K562 (cell line): Measurements from ENCODE around the gene RBMS3. TPM values are rescaled to one million over a fixed set of nuclear protein-coding genes. Genes with fewer than 3 reads are reported as not detected.

ENCODE experiments used
- ATAC-seq: fragments of 200-7000 bp; cut with Tn5 transposase; 3 replicates; pipeline ENCODE4 v1.9.1; 2020; ENCODE audit warnings: moderate library complexity
- BruUV-seq: library from RNA; stranded (reverse); fragments of 400-500 nt; replicated peaks from 2 replicates; lab custom pipeline; 2021; lab: Mats Ljungman, UMichigan
- CTCF ChIA-PET: fragments of 300-600 bp; formaldehyde crosslinking; extraction: SDS; loops from one replicate; lab custom pipeline; 2021; ENCODE audit warnings: low intra/inter-chr PET ratio; lab: Yijun Ruan, JAX
- POLR2A ChIA-PET: fragments of 300-600, 350-650 bp; sonication (Branson Sonifier 250); formaldehyde crosslinking; extraction: SDS; loops from one replicate; lab custom pipeline; 2021; ENCODE audit warnings: antibody characterized with exemption, inconsistent platforms; lab: Yijun Ruan, JAX
- DNase-seq, 4 experiments: peaks; one replicate each; pipeline versions ENCODE4 v3.0.0 to v3.0.0-alpha.2; 2011 to 2018; ENCODE audit warnings: low spot score in 3 of 4, mixed read lengths in 3 of 4; ENCODE audit errors: extremely low read depth in 1 of 4
- FAIRE-seq: peaks from 2 replicates; lab custom pipeline; 2011; peaks lifted over from hg19 to GRCh38; lab: Jason Lieb, UNC
- H2AFZ ChIP-seq: 2 replicates; pipeline ENCODE4 v1.6.0; 2011; ENCODE audit warnings: low read depth, low read length, control low read depth, inconsistent platforms
- H3K27ac ChIP-seq: fragments of 200-600 bp; 3 replicates; pipeline ENCODE4 v1.8.0; 2011; ENCODE audit warnings: low read depth, mild to moderate bottlenecking, control low read depth, inconsistent platforms, low read length, moderate library complexity, mixed read lengths; ENCODE audit errors: extremely low read depth
- H3K27me3 ChIP-seq, 2 experiments: fragments of 300-600 bp in 1 of 2; 2 replicates in 1 of 2; 3 replicates in 1 of 2; pipeline versions ENCODE4 v1.6.0 to v1.8.0; 2011; ENCODE audit warnings: inconsistent platforms in 2 of 2, low read length in 2 of 2, mild to moderate bottlenecking in 1 of 2, mixed read lengths in 1 of 2, moderate library complexity in 1 of 2; ENCODE audit not compliant: control insufficient read depth in 2 of 2, insufficient read depth in 2 of 2
- H3K36me3 ChIP-seq: fragments of 300-600 bp; 3 replicates; pipeline ENCODE4 v1.8.0; 2011; ENCODE audit warnings: mild to moderate bottlenecking, low read length, inconsistent platforms; ENCODE audit not compliant: control insufficient read depth, insufficient read depth
- H3K4me1 ChIP-seq, 2 experiments: fragments of 200-600 bp in 1 of 2; replicated peaks in 1 of 2; 2 replicates in 1 of 2; 3 replicates in 1 of 2; pipeline versions ENCODE4 v1.5.1 to v1.8.0; 2011; ENCODE audit warnings: inconsistent platforms in 2 of 2, low read length in 2 of 2, mild to moderate bottlenecking in 1 of 2, mixed read lengths in 1 of 2, moderate library complexity in 1 of 2; ENCODE audit not compliant: control insufficient read depth in 2 of 2, insufficient read depth in 2 of 2
- H3K4me2 ChIP-seq: 2 replicates; pipeline ENCODE4 v1.6.1; 2011; ENCODE audit warnings: low read length, control low read depth, inconsistent platforms, mixed read lengths; ENCODE audit not compliant: insufficient read depth
- H3K4me3 ChIP-seq: fragments of 200-600 bp; sonication (generic), shearing (Covaris generic); 2 replicates; pipeline ENCODE4 v1.5.1; 2016; ENCODE audit warnings: control low read depth, inconsistent platforms
- H3K79me2 ChIP-seq: fragments of 200-600 bp; 3 replicates; pipeline ENCODE4 v1.8.0; 2011; ENCODE audit warnings: low read length, inconsistent platforms; ENCODE audit not compliant: control insufficient read depth, insufficient read depth
- H3K9ac ChIP-seq, 2 experiments: 2 replicates each; pipeline versions ENCODE4 v1.6.0 to v1.6.1; 2011; ENCODE audit warnings: low read depth in 2 of 2, low read length in 2 of 2, control low read depth in 1 of 2, inconsistent platforms in 1 of 2, mild to moderate bottlenecking in 1 of 2, mixed read lengths in 1 of 2; ENCODE audit not compliant: insufficient read depth in 1 of 2
- H3K9me1 ChIP-seq: one replicate; pipeline ENCODE4 v1.6.0; 2011; ENCODE audit warnings: inconsistent platforms, mild to moderate bottlenecking, low read length, moderate library complexity; ENCODE audit not compliant: control insufficient read depth, insufficient read depth
- H3K9me3 ChIP-seq: replicated peaks from 2 replicates; pipeline ENCODE4 v1.5.1; 2011; ENCODE audit warnings: low read depth, low read length, inconsistent platforms; ENCODE audit not compliant: control insufficient read depth, insufficient read depth
- H4K20me1 ChIP-seq: replicated peaks from 2 replicates; pipeline ENCODE4 v1.6.1; 2011; ENCODE audit warnings: low read length, inconsistent platforms, mixed read lengths; ENCODE audit not compliant: control insufficient read depth, insufficient read depth
- ADNP ChIP-seq: fragments of 200-800 bp; sonication (Bioruptor generic); IDR thresholded peaks from 2 replicates; pipeline ENCODE4 v1.6.1; 2016; ENCODE audit warnings: missing genetic modification characterization, missing compliant biosample characterization
- BDP1 ChIP-seq: IDR thresholded peaks from 3 replicates; pipeline ENCODE4 v1.6.1; 2011; ENCODE audit not compliant: insufficient read length, insufficient read depth
- CHCHD3 ChIP-seq: fragments of 250-450 bp; sonication (Bioruptor Pico); IDR thresholded peaks from 2 replicates; pipeline ENCODE4 v2.1.2; 2022; ENCODE audit warnings: mild to moderate bottlenecking
- ERF ChIP-seq: fragments of 450-650 bp; formaldehyde crosslinking; IDR thresholded peaks from 2 replicates; pipeline ENCODE4 v1.4.0; 2020; ENCODE audit warnings: mild to moderate bottlenecking, mixed read lengths
- ETV5 ChIP-seq: sonication (generic); formaldehyde crosslinking; IDR thresholded peaks from 2 replicates; pipeline ENCODE4 v1.4.0; 2020; ENCODE audit warnings: low read depth, mild to moderate bottlenecking, missing genetic modification reagents
- IFI16 ChIP-seq: fragments of 250-450 bp; sonication (Bioruptor Pico); IDR thresholded peaks from 2 replicates; pipeline ENCODE4 v2.1.2; 2022; ENCODE audit warnings: mild to moderate bottlenecking, inconsistent platforms
- MAFF ChIP-seq: IDR thresholded peaks from 2 replicates; pipeline ENCODE4 v1.6.1; 2012; ENCODE audit warnings: low read length, improper control_type of control experiment
- MTF1 ChIP-seq: fragments of 250-450 bp; sonication (Bioruptor Pico); IDR thresholded peaks from 2 replicates; pipeline ENCODE4 v1.9.0; 2021; ENCODE audit warnings: moderate library complexity, mild to moderate bottlenecking, inconsistent platforms, borderline replicate concordance
- NFXL1 ChIP-seq: fragments of 450-650 bp; formaldehyde crosslinking; IDR thresholded peaks from 2 replicates; pipeline ENCODE4 v1.4.0; 2021; ENCODE audit warnings: mild to moderate bottlenecking
- NFYB ChIP-seq: IDR thresholded peaks from 2 replicates; pipeline ENCODE4 v1.6.1; 2011; ENCODE audit warnings: mild to moderate bottlenecking, moderate library complexity; ENCODE audit not compliant: insufficient read length; ENCODE audit errors: extremely low read depth
- RBM22 ChIP-seq: fragments of 200-400 bp; formaldehyde crosslinking; IDR thresholded peaks from 2 replicates; pipeline ENCODE4 v1.6.1; 2018; ENCODE audit warnings: low read length, low read depth; ENCODE audit not compliant: poor library complexity, severe bottlenecking
- STAT5B ChIP-seq: fragments of 250-450 bp; sonication (Bioruptor Pico); IDR thresholded peaks from 2 replicates; pipeline ENCODE4 v1.8.0; 2021; ENCODE audit warnings: mild to moderate bottlenecking, inconsistent platforms
- TEAD1 ChIP-seq, 2 experiments: fragments of 450-650 bp in 1 of 2; sonication (generic) in 1 of 2; formaldehyde crosslinking; IDR thresholded peaks; 2 replicates each; pipeline versions ENCODE4 v1.4.0 to v1.8.0; 2020 to 2022; ENCODE audit warnings: mild to moderate bottlenecking in 2 of 2, missing genetic modification reagents in 1 of 2
- ZBTB8A ChIP-seq: fragments of 450-650 bp; IDR thresholded peaks from 2 replicates; pipeline ENCODE4 v1.6.1; 2018; ENCODE audit warnings: mild to moderate bottlenecking, moderate library complexity; ENCODE audit not compliant: partially characterized antibody
- ZNF274 ChIP-seq: IDR thresholded peaks from 2 replicates; pipeline ENCODE4 v1.6.1; 2011; ENCODE audit warnings: low read depth, mild to moderate bottlenecking, low read length, moderate library complexity, borderline replicate concordance
- ZNF766 ChIP-seq: fragments of 200-800 bp; sonication (Bioruptor generic); conservative IDR thresholded peaks from 2 replicates; pipeline ENCODE4 v1.6.1; 2016; ENCODE audit warnings: missing genetic modification characterization, missing compliant biosample characterization
- WGBS: fragments of 100-300 bp; shearing (Covaris generic); methylation state at CpG from one replicate; pipeline ENCODE4 v1.1.6; 2016; ENCODE audit warnings: low coverage, mixed read lengths; ENCODE audit not compliant: insufficient coverage; ENCODE audit errors: missing lambda C conversion rate; 5-methylcytosine and 5-hydroxymethylcytosine counted together
- in situ Hi-C: fragments of 300-500 bp; cut with MboI; formaldehyde crosslinking; loops from 4 replicates; pipeline ENCODE4 v1.15.0; 2018; ENCODE audit warnings: inconsistent platforms, mixed read lengths
- intact Hi-C: fragments of 100-400 bp; cut with micrococcal nuclease; formaldehyde crosslinking; loops from 2 replicates; pipeline ENCODE4 v1.14.2; 2022
- polyA plus RNA-seq, 8 experiments: library from polyadenylated mRNA; depleted of rRNA in 4 of 8; stranded (reverse) in 5 of 8; unstranded in 3 of 8; fragments of >200 nt; fragmentation: Nextera tagmentation in 2 of 8; fragmentation: Illumina TruSeq in 1 of 8; extraction: Ambion mirVana in 2 of 8; extraction: Trizol in 1 of 8; gene quantifications; 2 replicates each; pipeline versions ENCODE4 v1.2.1 to v1.2.3, GENCODE V29; 2011 to 2014; ENCODE audit warnings: inconsistent platforms in 1 of 8, missing spikeins in 1 of 8
- total RNA-seq, 7 experiments: library from RNA; depleted of rRNA in 6 of 7; stranded (reverse); fragments of >200 nt in 6 of 7; fragmentation: Illumina TruSeq in 2 of 7; extraction: Trizol in 2 of 7; gene quantifications; 2 replicates each; pipeline versions ENCODE4 v1.2.1 to v1.2.3, GENCODE V29; 2011 to 2021; ENCODE audit warnings: low replicate concordance in 1 of 7

The RBMS3 gene
- total and polyA plus RNA-seq, 9 of the 15 experiments (the other 6 are each of a cell fraction or from before 2014, with no cell fraction given), result 0.20 TPM; not detected in 8

- H3K9me3 ChIP-seq, result no peaks in the 10 kb centered on the region; the same call in 1 of the 2 replicates
- no peaks in the 10 kb centered on the region for H3K4me1 ChIP-seq
- H3K79me2 ChIP-seq, result no peaks in the 10 kb centered on the region
- no peak overlapping the region for H3K27ac ChIP-seq
- no peaks in the 10 kb centered on the region for H3K9me1 ChIP-seq
- no peak overlapping the region for H3K9ac ChIP-seq
- POLR2A ChIA-PET, result no interaction called here
- no peaks in the 10 kb centered on the region for H3K36me3 ChIP-seq
- intact Hi-C loops, result no loop called here
- no peaks in the 10 kb centered on the region for H4K20me1 ChIP-seq
- in situ Hi-C loops, result no loop called here
- no TSS peak for BruUV-seq
- WGBS, result 3% methylated on average over 2 of the region's 2 CpGs
- no peak for DNase-seq
- no peak for TF ChIP-seq BDP1
- TF ChIP-seq, all 486 proteins: peak for 0
- Histone ChIP-seq H3K4me3 (no peak overlapping the region), H3K4me2 (no peak overlapping the region), H3K27me3 (no peaks in the 10 kb centered on the region), H2AFZ (no peak overlapping the region)
- CTCF ChIA-PET, result no interaction called here
- FAIRE-seq (no peak), ATAC-seq (no peak)
Measured at GRCh38 chr3:29555590-29555989, 274.7 kb downstream of the RBMS3 start.

GRCh38 chr3:29557186-29557585 lies 276.3 kb downstream of the RBMS3 start:
- DNase-seq, result no peak
- intact Hi-C loops, result no loop called here
- in situ Hi-C loops, result no loop called here
- H3K79me2 ChIP-seq, result no peaks in the 10 kb centered on the region
- no peak overlapping the region for H3K9ac ChIP-seq
- H3K27ac ChIP-seq, result no peak overlapping the region
- H4K20me1 ChIP-seq, result no peaks in the 10 kb centered on the region
- H3K9me3 ChIP-seq, result no peaks in the 10 kb centered on the region; the same call in 1 of the 2 replicates
- no peaks in the 10 kb centered on the region for H3K27me3 ChIP-seq
- CTCF ChIA-PET, result no interaction called here
- H3K4me3 ChIP-seq, result no peak overlapping the region
- FAIRE-seq, result no peak
- H3K4me1 ChIP-seq, result no peaks in the 10 kb centered on the region
- H2AFZ ChIP-seq, result no peak overlapping the region
- POLR2A ChIA-PET, result interaction anchor here (0.9 kb wide), 1 partner anchor 10 kb away, joined by 3 read pairs; no protein-coding TSS in a partner anchor
- no peak for ATAC-seq
- no peaks in the 10 kb centered on the region for H3K36me3 ChIP-seq
- WGBS, result 3% methylated on average over 2 of the region's 2 CpGs
- BruUV-seq, result no TSS peak
- no peaks in the 10 kb centered on the region for H3K9me1 ChIP-seq
- no peak for TF ChIP-seq MAFF
- TF ChIP-seq NFXL1 (CRISPR knock-in tag), result no peak
- no peak for TF ChIP-seq TEAD1 (CRISPR knock-in tag; IDR thresholded peaks at IDR 0.05)
- no peak for TF ChIP-seq NFYB
- TF ChIP-seq MTF1 (CRISPR knock-in tag), result no peak
- TF ChIP-seq ZNF766 (CRISPR knock-in tag), result no peak
- no peak for TF ChIP-seq ZBTB8A
- no peak for TF ChIP-seq RBM22
- no peak for TF ChIP-seq ZNF274
- no peak for TF ChIP-seq CHCHD3 (CRISPR knock-in tag)
- no peak for TF ChIP-seq ETV5
- no peak for TF ChIP-seq ADNP (tag)
- no peak for TF ChIP-seq STAT5B
- TF ChIP-seq IFI16, result no peak
- no peak for TF ChIP-seq ERF (CRISPR knock-in tag)
- no peak overlapping the region for H3K4me2 ChIP-seq
